GM12875 (cell line): Measurements from ENCODE around the gene OGFOD2.

Experiments used
- H3K4me3 ChIP-seq: one replicate; pipeline ENCODE4 v1.5.1; 2011; ENCODE audit warnings: low read depth, low read length, control low read depth
- CTCF ChIP-seq: IDR thresholded peaks from 2 replicates; pipeline ENCODE4 v1.5.1; 2011; ENCODE audit warnings: low read depth, mild to moderate bottlenecking, control low read depth, inconsistent platforms, low read length, moderate library complexity, borderline replicate concordance; ENCODE audit not compliant: insufficient read depth

OGFOD2 gene

GRCh38 chr12:122974892-122975789, at the start of gene OGFOD2:
Gene OGFOD2, plus strand, starts transcription at chr12:122975244. Its CDS starts 8 bp downstream, at chr12:122975252.
- no peak for TF ChIP-seq CTCF
- peak within 1 kb of the TSS; percentile 91 for H3K4me3 ChIP-seq

- TF ChIP-seq CTCF, result no peak
- no peak overlapping the region for H3K4me3 ChIP-seq
Observed at GRCh38 chr12:122927756-122928403, 47.2 kb upstream of the OGFOD2 start.

- TF ChIP-seq CTCF, result no peak
- no peak overlapping the region for H3K4me3 ChIP-seq
Observed at GRCh38 chr12:122928404-122929147, 46.5 kb upstream of the OGFOD2 start.

- H3K4me3 ChIP-seq, result no peak overlapping the region
- TF ChIP-seq CTCF, result no peak
Observed at GRCh38 chr12:122929148-122929538, 45.9 kb upstream of the OGFOD2 start.

- no peak overlapping the region for H3K4me3 ChIP-seq
- TF ChIP-seq CTCF, result no peak
Observed at GRCh38 chr12:122929812-122930211, 45.2 kb upstream of the OGFOD2 start.

- no peak overlapping the region for H3K4me3 ChIP-seq
- no peak for TF ChIP-seq CTCF
Observed at GRCh38 chr12:122932207-122932606, 42.8 kb upstream of the OGFOD2 start.

- H3K4me3 ChIP-seq, result no peak overlapping the region
- TF ChIP-seq CTCF, result no peak
Observed at GRCh38 chr12:122934722-122935121, 40.3 kb upstream of the OGFOD2 start.
